Tibial artery (tissue), 4 donors: ENCODE measurements around the gene JADE2.

Source experiments
- DNase-seq, 2 donors: peaks; one replicate each; pipeline ENCODE4 v3.0.0-alpha.2; 2019
- H3K27ac ChIP-seq, 2 donors: fragments of 200-600 bp; sonication (generic) in 1 of 2; 1 replicate in 1 of 2; 2 replicates in 1 of 2; pipeline ENCODE4 v1.5.1; 2018 to 2019; ENCODE audit warnings: mild to moderate bottlenecking in 1 of 2
- H3K27me3 ChIP-seq, 2 donors: fragments of 200-600 bp; sonication (generic) in 1 of 2; one replicate each; pipeline versions ENCODE4 v1.5.1 to v1.6.0; 2016 to 2019
- H3K36me3 ChIP-seq, 3 donors: fragments of 200-600 bp; sonication (generic) in 2 of 3; one replicate each; pipeline ENCODE4 v1.5.1; 2016 to 2019; ENCODE audit warnings: mild to moderate bottlenecking in 2 of 3
- H3K4me1 ChIP-seq, 4 donors: fragments of 200-600 bp; sonication (generic) in 2 of 4; 1 replicate in 3 of 4; 2 replicates in 1 of 4; pipeline ENCODE4 v1.5.1; 2016 to 2019
- H3K4me3 ChIP-seq, 2 donors: fragments of 200-600 bp; sonication (generic) in 1 of 2; 1 replicate in 1 of 2; 2 replicates in 1 of 2; pipeline ENCODE4 v1.5.1; 2018 to 2019; ENCODE audit warnings: mild to moderate bottlenecking in 2 of 2
- H3K9me3 ChIP-seq, 3 donors: fragments of 200-600 bp; sonication (generic) in 1 of 3; one replicate each; pipeline ENCODE4 v1.5.1; 2016 to 2019
- intact Hi-C: fragments of 100-400 bp; cut with DNase I; formaldehyde crosslinking; loops from one replicate; pipeline ENCODE4 v1.15.0; 2023; ENCODE audit warnings: low total_unique reads
- TF ChIP-seq, protein P1 (sequence below), 2 experiments: fragments of 200-600 bp in 1 of 2; fragments of 450-650 bp in 1 of 2; IDR thresholded peaks; one replicate each; pipeline ENCODE4 v1.5.1; 2017 to 2019; ENCODE audit warnings: antibody characterized with exemption in 2 of 2, mild to moderate bottlenecking in 1 of 2, moderate library complexity in 1 of 2

Gene JADE2

GRCh38 chr5:134600600-134600999 is 75.1 kb downstream of the JADE2 start:
- no peak for DNase-seq
- intact Hi-C loops, result no loop called here
- Histone ChIP-seq H3K27ac (no peak overlapping the region), H3K4me3 (no peak overlapping the region), H3K36me3 (peaks cover 15 to 27% (median 15%) of the 10 kb centered on the region in 3 donors), H3K27me3 (no peaks in the 10 kb centered on the region), H3K4me1 (peaks cover 0 to 10% (median 0%) of the 10 kb centered on the region in 4 donors), H3K9me3 (no peaks in the 10 kb centered on the region)
- TF ChIP-seq, protein P1, sequence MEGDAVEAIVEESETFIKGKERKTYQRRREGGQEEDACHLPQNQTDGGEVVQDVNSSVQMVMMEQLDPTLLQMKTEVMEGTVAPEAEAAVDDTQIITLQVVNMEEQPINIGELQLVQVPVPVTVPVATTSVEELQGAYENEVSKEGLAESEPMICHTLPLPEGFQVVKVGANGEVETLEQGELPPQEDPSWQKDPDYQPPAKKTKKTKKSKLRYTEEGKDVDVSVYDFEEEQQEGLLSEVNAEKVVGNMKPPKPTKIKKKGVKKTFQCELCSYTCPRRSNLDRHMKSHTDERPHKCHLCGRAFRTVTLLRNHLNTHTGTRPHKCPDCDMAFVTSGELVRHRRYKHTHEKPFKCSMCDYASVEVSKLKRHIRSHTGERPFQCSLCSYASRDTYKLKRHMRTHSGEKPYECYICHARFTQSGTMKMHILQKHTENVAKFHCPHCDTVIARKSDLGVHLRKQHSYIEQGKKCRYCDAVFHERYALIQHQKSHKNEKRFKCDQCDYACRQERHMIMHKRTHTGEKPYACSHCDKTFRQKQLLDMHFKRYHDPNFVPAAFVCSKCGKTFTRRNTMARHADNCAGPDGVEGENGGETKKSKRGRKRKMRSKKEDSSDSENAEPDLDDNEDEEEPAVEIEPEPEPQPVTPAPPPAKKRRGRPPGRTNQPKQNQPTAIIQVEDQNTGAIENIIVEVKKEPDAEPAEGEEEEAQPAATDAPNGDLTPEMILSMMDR (IDR thresholded peaks at IDR 0.05), result no peak

GRCh38 chr5:134603059-134603458 is 77.6 kb downstream of the JADE2 start:
- peaks cover 0 to 10% (median 0%) of the 10 kb centered on the region in 4 donors for H3K4me1 ChIP-seq
- no peak overlapping the region for H3K4me3 ChIP-seq
- H3K27me3 ChIP-seq, result no peaks in the 10 kb centered on the region
- no peaks in the 10 kb centered on the region for H3K9me3 ChIP-seq
- no peak overlapping the region for H3K27ac ChIP-seq
- no peak for DNase-seq
- TF ChIP-seq, protein P1 (IDR thresholded peaks at IDR 0.05), result no peak
- H3K36me3 ChIP-seq, result peaks cover 38 to 52% (median 40%) of the 10 kb centered on the region in 3 donors
- intact Hi-C loops, result no loop called here

DNA sequence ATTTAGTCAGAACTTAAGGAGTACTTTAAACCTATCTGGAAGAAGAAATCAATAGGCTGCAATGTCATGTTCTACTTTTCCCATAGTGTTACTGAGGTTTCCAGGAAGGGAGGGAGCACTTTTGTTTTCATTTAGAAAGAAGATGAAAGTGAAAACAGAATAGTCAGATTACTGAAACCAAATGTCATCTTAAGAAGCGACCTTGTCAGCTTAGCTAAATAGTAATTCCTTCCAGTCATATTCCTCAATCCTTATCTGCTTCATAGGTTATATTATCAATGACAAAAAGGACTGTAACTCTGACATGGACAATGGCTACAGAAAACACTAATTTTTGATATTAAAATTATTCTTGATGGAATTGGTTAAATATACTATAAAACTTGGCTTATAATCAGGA is 79.4 kb downstream of the JADE2 start:
- Histone ChIP-seq H3K27ac (no peak overlapping the region), H3K27me3 (no peaks in the 10 kb centered on the region), H3K4me1 (peaks cover 0 to 10% (median 0%) of the 10 kb centered on the region in 4 donors), H3K36me3 (peaks cover 51 to 69% (median 54%) of the 10 kb centered on the region in 3 donors), H3K9me3 (no peaks in the 10 kb centered on the region), H3K4me3 (no peak overlapping the region)
- intact Hi-C loops, result no loop called here
- TF ChIP-seq, protein P1 (IDR thresholded peaks at IDR 0.05), result no peak
- no peak for DNase-seq

- peaks cover 61 to 79% (median 62%) of the 10 kb centered on the region in 3 donors for H3K36me3 ChIP-seq
- intact Hi-C loops, result no loop called here
- DNase-seq, result no peak
- no peak overlapping the region for H3K27ac ChIP-seq
- no peaks in the 10 kb centered on the region for H3K27me3 ChIP-seq
- H3K9me3 ChIP-seq, result no peaks in the 10 kb centered on the region
- H3K4me3 ChIP-seq, result no peak overlapping the region
- H3K4me1 ChIP-seq, result peaks cover 0 to 10% (median 0%) of the 10 kb centered on the region in 4 donors
- TF ChIP-seq, protein P1 (IDR thresholded peaks at IDR 0.05), result no peak
These were observed 81.3 kb downstream of the JADE2 start for GRCh38 chr5:134606726-134607125.

GRCh38 chr5:134608555-134608954 is 83.1 kb downstream of the JADE2 start:
- no peak for DNase-seq
- Histone ChIP-seq H3K4me3 (no peak overlapping the region), H3K27ac (no peak overlapping the region), H3K4me1 (no peaks in the 10 kb centered on the region), H3K27me3 (no peaks in the 10 kb centered on the region), H3K9me3 (no peaks in the 10 kb centered on the region), H3K36me3 (peaks cover 68 to 90% (median 76%) of the 10 kb centered on the region in 3 donors)
- intact Hi-C loops, result no loop called here
- TF ChIP-seq, protein P1 (IDR thresholded peaks at IDR 0.05), result no peak
